K562 (cell line): ENCODE data around the gene PHACTR2. TPM values are rescaled to one million over a fixed set of nuclear protein-coding genes. Genes with fewer than 3 reads are reported as not detected.

ENCODE experiments used
- ATF2 ChIP-seq: sonication (generic); formaldehyde crosslinking; IDR thresholded peaks from 2 replicates; pipeline ENCODE4 v1.8.1; 2022; ENCODE audit warnings: missing genetic modification reagents
- CAMTA2 ChIP-seq: fragments of 250-450 bp; sonication (Bioruptor Pico); conservative IDR thresholded peaks from 2 replicates; pipeline ENCODE4 v1.5.1; 2022
- CCNT2 ChIP-seq: IDR thresholded peaks from 2 replicates; pipeline ENCODE4 v1.6.1; 2011; ENCODE audit warnings: borderline replicate concordance, low read depth, mild to moderate bottlenecking, moderate library complexity, mixed read lengths, low read length; ENCODE audit not compliant: insufficient read length; ENCODE audit errors: extremely low read depth
- CEBPB ChIP-seq: fragments of 450-650 bp; IDR thresholded peaks from 2 replicates; pipeline ENCODE4 v1.6.1; 2016; ENCODE audit warnings: missing genetic modification characterization, missing compliant biosample characterization
- GABPA ChIP-seq: fragments of 200-800 bp; sonication (Bioruptor generic); conservative IDR thresholded peaks from 2 replicates; pipeline ENCODE4 v1.6.1; 2016; ENCODE audit warnings: low read depth, missing genetic modification characterization, missing compliant biosample characterization
- KLF13 ChIP-seq: fragments of 450-650 bp; IDR thresholded peaks from 2 replicates; pipeline ENCODE4 v1.6.1; 2016; ENCODE audit warnings: missing genetic modification characterization, low read depth, mild to moderate bottlenecking, missing compliant biosample characterization, moderate library complexity, borderline replicate concordance
- NFXL1 ChIP-seq: fragments of 450-650 bp; formaldehyde crosslinking; IDR thresholded peaks from 2 replicates; pipeline ENCODE4 v1.4.0; 2021; ENCODE audit warnings: mild to moderate bottlenecking
- NR2F6 ChIP-seq: fragments of 450-650 bp; formaldehyde crosslinking; IDR thresholded peaks from 2 replicates; pipeline ENCODE4 v1.4.0; 2020; ENCODE audit warnings: mild to moderate bottlenecking
- RBM25 ChIP-seq: fragments of 200-400 bp; formaldehyde crosslinking; IDR thresholded peaks from 2 replicates; pipeline ENCODE4 v1.6.1; 2018; ENCODE audit warnings: low read length, low read depth, moderate library complexity; ENCODE audit not compliant: severe bottlenecking
- TCF15 ChIP-seq: fragments of 250-450 bp; sonication (Bioruptor Pico); IDR thresholded peaks from 2 replicates; pipeline ENCODE4 v1.8.0; 2022; ENCODE audit warnings: moderate library complexity, mild to moderate bottlenecking, inconsistent platforms
- U2AF1 ChIP-seq: fragments of 200-400 bp; formaldehyde crosslinking; optimal IDR thresholded peaks from 2 replicates; pipeline ENCODE3; 2017; ENCODE audit warnings: mild to moderate bottlenecking, low read depth, low read length, moderate library complexity
- ZNF609 ChIP-seq: sonication (generic); formaldehyde crosslinking; IDR thresholded peaks from 2 replicates; pipeline ENCODE4 v1.8.1; 2023; ENCODE audit warnings: missing genetic modification reagents, mild to moderate bottlenecking, borderline replicate concordance
- polyA plus RNA-seq, 8 experiments: library from polyadenylated mRNA; depleted of rRNA in 4 of 8; stranded (reverse) in 5 of 8; unstranded in 3 of 8; fragments of >200 nt; fragmentation: Nextera tagmentation in 2 of 8; fragmentation: Illumina TruSeq in 1 of 8; extraction: Ambion mirVana in 2 of 8; extraction: Trizol in 1 of 8; gene quantifications; 2 replicates each; pipeline versions ENCODE4 v1.2.1 to v1.2.3, GENCODE V29; 2011 to 2014; ENCODE audit warnings: inconsistent platforms in 1 of 8, missing spikeins in 1 of 8
- total RNA-seq, 7 experiments: library from RNA; depleted of rRNA in 6 of 7; stranded (reverse); fragments of >200 nt in 6 of 7; fragmentation: Illumina TruSeq in 2 of 7; extraction: Trizol in 2 of 7; gene quantifications; 2 replicates each; pipeline versions ENCODE4 v1.2.1 to v1.2.3, GENCODE V29; 2011 to 2021; ENCODE audit warnings: low replicate concordance in 1 of 7
- TF ChIP-seq, protein P1 (sequence below): fragments of 450-650 bp; IDR thresholded peaks from one replicate; pipeline ENCODE4 v1.6.1; 2018; ENCODE audit warnings: mild to moderate bottlenecking, moderate library complexity; ENCODE audit not compliant: partially characterized antibody
- TF ChIP-seq, protein P2 (sequence below): sonication (generic); formaldehyde crosslinking; IDR thresholded peaks from 2 replicates; pipeline ENCODE4 v1.5.0; 2020; ENCODE audit warnings: missing genetic modification reagents
- TF ChIP-seq, protein P3 (sequence below): fragments of 450-650 bp; IDR thresholded peaks from 2 replicates; pipeline ENCODE4 v1.6.1; 2016

The PHACTR2 gene
- total and polyA plus RNA-seq, 9 of the 15 experiments (the other 6 are each of a cell fraction or from before 2014, with no cell fraction given) = 5.3 to 52.5 (median 22.9) TPM

- TF ChIP-seq, protein P1, sequence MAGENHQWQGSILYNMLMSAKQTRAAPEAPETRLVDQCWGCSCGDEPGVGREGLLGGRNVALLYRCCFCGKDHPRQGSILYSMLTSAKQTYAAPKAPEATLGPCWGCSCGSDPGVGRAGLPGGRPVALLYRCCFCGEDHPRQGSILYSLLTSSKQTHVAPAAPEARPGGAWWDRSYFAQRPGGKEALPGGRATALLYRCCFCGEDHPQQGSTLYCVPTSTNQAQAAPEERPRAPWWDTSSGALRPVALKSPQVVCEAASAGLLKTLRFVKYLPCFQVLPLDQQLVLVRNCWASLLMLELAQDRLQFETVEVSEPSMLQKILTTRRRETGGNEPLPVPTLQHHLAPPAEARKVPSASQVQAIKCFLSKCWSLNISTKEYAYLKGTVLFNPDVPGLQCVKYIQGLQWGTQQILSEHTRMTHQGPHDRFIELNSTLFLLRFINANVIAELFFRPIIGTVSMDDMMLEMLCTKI = no peak
- TF ChIP-seq CCNT2 (no peak), CEBPB (tag) (peak; percentile 93), ZNF609 (CRISPR knock-in tag) (no peak), RBM25 (no peak), U2AF1 (no peak), KLF13 (no peak), CAMTA2 (no peak), GABPA (tag) (no peak), NFXL1 (CRISPR knock-in tag) (no peak), ATF2 (CRISPR knock-in tag) (no peak), NR2F6 (CRISPR knock-in tag) (no peak), TCF15 (CRISPR knock-in tag) (no peak)
- TF ChIP-seq, protein P2, sequence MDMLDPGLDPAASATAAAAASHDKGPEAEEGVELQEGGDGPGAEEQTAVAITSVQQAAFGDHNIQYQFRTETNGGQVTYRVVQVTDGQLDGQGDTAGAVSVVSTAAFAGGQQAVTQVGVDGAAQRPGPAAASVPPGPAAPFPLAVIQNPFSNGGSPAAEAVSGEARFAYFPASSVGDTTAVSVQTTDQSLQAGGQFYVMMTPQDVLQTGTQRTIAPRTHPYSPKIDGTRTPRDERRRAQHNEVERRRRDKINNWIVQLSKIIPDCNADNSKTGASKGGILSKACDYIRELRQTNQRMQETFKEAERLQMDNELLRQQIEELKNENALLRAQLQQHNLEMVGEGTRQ (CRISPR knock-in tag) = no peak
- TF ChIP-seq, protein P3, sequence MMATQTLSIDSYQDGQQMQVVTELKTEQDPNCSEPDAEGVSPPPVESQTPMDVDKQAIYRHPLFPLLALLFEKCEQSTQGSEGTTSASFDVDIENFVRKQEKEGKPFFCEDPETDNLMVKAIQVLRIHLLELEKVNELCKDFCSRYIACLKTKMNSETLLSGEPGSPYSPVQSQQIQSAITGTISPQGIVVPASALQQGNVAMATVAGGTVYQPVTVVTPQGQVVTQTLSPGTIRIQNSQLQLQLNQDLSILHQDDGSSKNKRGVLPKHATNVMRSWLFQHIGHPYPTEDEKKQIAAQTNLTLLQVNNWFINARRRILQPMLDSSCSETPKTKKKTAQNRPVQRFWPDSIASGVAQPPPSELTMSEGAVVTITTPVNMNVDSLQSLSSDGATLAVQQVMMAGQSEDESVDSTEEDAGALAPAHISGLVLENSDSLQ = no peak
Observed at GRCh38 chr6:143802833-143803565, 125.2 kb downstream of the PHACTR2 start (continued).
